ENCODE measurements around the gene DNAH17.

DNA sequence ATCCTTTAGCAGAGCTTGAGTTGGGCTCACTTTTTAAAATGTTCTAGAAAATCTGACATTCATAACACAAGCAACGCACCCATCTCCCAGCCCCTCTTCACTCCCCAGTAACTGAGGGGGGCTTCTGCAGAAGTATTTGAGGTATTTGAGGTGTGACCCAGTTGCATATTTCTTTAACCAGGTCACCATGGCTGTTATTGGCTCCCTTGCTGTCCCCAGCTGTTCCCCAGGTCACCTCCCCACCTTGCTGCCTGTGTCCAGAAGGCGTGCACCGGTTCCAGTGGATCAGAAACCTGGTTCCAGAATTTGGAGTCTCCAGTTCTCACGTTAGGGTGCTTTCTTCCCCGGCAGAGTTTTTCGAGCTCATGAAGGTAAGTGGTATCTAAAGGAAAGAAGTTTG is 184.9 kb downstream of the DNAH17 start:
- TF ChIP-seq, protein P1, sequence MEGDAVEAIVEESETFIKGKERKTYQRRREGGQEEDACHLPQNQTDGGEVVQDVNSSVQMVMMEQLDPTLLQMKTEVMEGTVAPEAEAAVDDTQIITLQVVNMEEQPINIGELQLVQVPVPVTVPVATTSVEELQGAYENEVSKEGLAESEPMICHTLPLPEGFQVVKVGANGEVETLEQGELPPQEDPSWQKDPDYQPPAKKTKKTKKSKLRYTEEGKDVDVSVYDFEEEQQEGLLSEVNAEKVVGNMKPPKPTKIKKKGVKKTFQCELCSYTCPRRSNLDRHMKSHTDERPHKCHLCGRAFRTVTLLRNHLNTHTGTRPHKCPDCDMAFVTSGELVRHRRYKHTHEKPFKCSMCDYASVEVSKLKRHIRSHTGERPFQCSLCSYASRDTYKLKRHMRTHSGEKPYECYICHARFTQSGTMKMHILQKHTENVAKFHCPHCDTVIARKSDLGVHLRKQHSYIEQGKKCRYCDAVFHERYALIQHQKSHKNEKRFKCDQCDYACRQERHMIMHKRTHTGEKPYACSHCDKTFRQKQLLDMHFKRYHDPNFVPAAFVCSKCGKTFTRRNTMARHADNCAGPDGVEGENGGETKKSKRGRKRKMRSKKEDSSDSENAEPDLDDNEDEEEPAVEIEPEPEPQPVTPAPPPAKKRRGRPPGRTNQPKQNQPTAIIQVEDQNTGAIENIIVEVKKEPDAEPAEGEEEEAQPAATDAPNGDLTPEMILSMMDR (IDR thresholded peaks at IDR 0.05): no peak
- no peak for TF ChIP-seq POLR2A (IDR thresholded peaks at IDR 0.05)

All from lower leg skin (tissue), 3 donors.